Neuronal stem cell (in vitro differentiated cells): Measurements from ENCODE around the gene SPDL1.

Experiments used
- DNase-seq: peaks from one replicate; pipeline ENCODE4 v3.0.0-alpha.2; 2013; ENCODE audit warnings: low spot score
- H2AFZ ChIP-seq: one replicate; pipeline ENCODE4 v1.6.1; 2013; ENCODE audit warnings: mild to moderate bottlenecking, low read length, inconsistent platforms
- H2AK5ac ChIP-seq: 2 replicates; pipeline ENCODE4 v1.6.1; 2013; ENCODE audit warnings: low read depth, mild to moderate bottlenecking, inconsistent platforms, low read length, moderate library complexity, mixed read lengths
- H2BK120ac ChIP-seq: 2 replicates; pipeline ENCODE4 v1.6.1; 2013; ENCODE audit warnings: low read depth, mild to moderate bottlenecking, inconsistent platforms, low read length, moderate library complexity, mixed read lengths
- H2BK12ac ChIP-seq: one replicate; pipeline ENCODE4 v1.6.1; 2013; ENCODE audit warnings: low read length, inconsistent platforms
- H2BK15ac ChIP-seq: 2 replicates; pipeline ENCODE4 v1.6.1; 2013; ENCODE audit warnings: mild to moderate bottlenecking, low read length, inconsistent platforms, mixed read lengths
- H2BK5ac ChIP-seq: one replicate; pipeline ENCODE4 v1.6.1; 2013; ENCODE audit warnings: inconsistent platforms, mild to moderate bottlenecking, low read length, moderate library complexity
- H3K14ac ChIP-seq: one replicate; pipeline ENCODE4 v1.6.1; 2013; ENCODE audit warnings: low read length, inconsistent platforms
- H3K18ac ChIP-seq: 2 replicates; pipeline ENCODE4 v1.6.1; 2013; ENCODE audit warnings: low read length, inconsistent platforms
- H3K23ac ChIP-seq: 2 replicates; pipeline ENCODE4 v1.6.1; 2013; ENCODE audit warnings: low read depth, mild to moderate bottlenecking, mixed read lengths, low read length, inconsistent platforms; ENCODE audit not compliant: poor library complexity
- H3K27ac ChIP-seq: replicated peaks from 3 replicates; pipeline ENCODE4 v1.5.1; 2013; ENCODE audit warnings: low read length, inconsistent platforms
- H3K27me3 ChIP-seq, 3 experiments: 2 replicates each; pipeline ENCODE4 v1.6.1; 2013; ENCODE audit warnings: low read length in 3 of 3, mild to moderate bottlenecking in 2 of 3, inconsistent platforms in 1 of 3, low read depth in 1 of 3, mixed read lengths in 1 of 3, moderate library complexity in 1 of 3; ENCODE audit not compliant: control insufficient read depth in 3 of 3, insufficient read depth in 3 of 3
- H3K36me3 ChIP-seq, 2 donors: replicated peaks in 1 of 2; 2 replicates each; pipeline ENCODE4 v1.6.1; 2013; ENCODE audit warnings: low read length in 2 of 2; ENCODE audit not compliant: control insufficient read depth in 2 of 2, insufficient read depth in 2 of 2
- H3K4ac ChIP-seq: 2 replicates; pipeline ENCODE4 v1.6.1; 2013; ENCODE audit warnings: inconsistent platforms, mild to moderate bottlenecking, low read length, moderate library complexity
- H3K4me1 ChIP-seq, 2 donors: 1 replicate in 1 of 2; 2 replicates in 1 of 2; pipeline ENCODE4 v1.6.1; 2013; ENCODE audit warnings: low read length in 2 of 2, low read depth in 1 of 2; ENCODE audit not compliant: control insufficient read depth in 2 of 2, insufficient read depth in 1 of 2
- H3K4me2 ChIP-seq: one replicate; pipeline ENCODE4 v1.6.1; 2013; ENCODE audit warnings: mild to moderate bottlenecking, low read length, inconsistent platforms; ENCODE audit not compliant: insufficient read depth, poor library complexity, severe bottlenecking
- H3K4me3 ChIP-seq, 2 donors: 2 replicates each; pipeline ENCODE4 v1.5.1; 2013; ENCODE audit warnings: low read length in 2 of 2, mild to moderate bottlenecking in 2 of 2, inconsistent platforms in 1 of 2, moderate library complexity in 1 of 2
- H3K79me1 ChIP-seq: one replicate; pipeline ENCODE4 v1.6.1; 2013; ENCODE audit warnings: low read depth, mild to moderate bottlenecking, inconsistent platforms, low read length, moderate library complexity
- H3K9ac ChIP-seq: one replicate; pipeline ENCODE4 v1.6.1; 2013; ENCODE audit warnings: mild to moderate bottlenecking, low read depth, low read length, inconsistent platforms; ENCODE audit not compliant: poor library complexity
- H3K9me3 ChIP-seq, 2 donors: replicated peaks in 1 of 2; 2 replicates each; pipeline versions ENCODE3 to v1.6.1; 2013; ENCODE audit warnings: low read length in 2 of 2, mild to moderate bottlenecking in 2 of 2, inconsistent platforms in 1 of 2, low read depth in 1 of 2, mixed read lengths in 1 of 2, moderate library complexity in 1 of 2; ENCODE audit not compliant: control insufficient read depth in 2 of 2, insufficient read depth in 1 of 2
- H4K8ac ChIP-seq: one replicate; pipeline ENCODE4 v1.6.1; 2013; ENCODE audit warnings: low read depth, mild to moderate bottlenecking, inconsistent platforms, low read length, moderate library complexity
- H4K91ac ChIP-seq: one replicate; pipeline ENCODE4 v1.6.1; 2013; ENCODE audit warnings: low read length, low read depth, mild to moderate bottlenecking, inconsistent platforms; ENCODE audit not compliant: poor library complexity
- WGBS, 2 donors: extraction: QIAGEN DNeasy Blood & Tissue Kit; methylation state at CpG; one replicate each; pipeline ENCODE4 v1.1.7; 2013; ENCODE audit warnings: missing lambda C conversion rate in 2 of 2, mixed read lengths in 1 of 2; ENCODE audit not compliant: insufficient read length in 2 of 2, insufficient replicate concordance in 1 of 2; ENCODE audit errors: extremely low coverage in 2 of 2; 5-methylcytosine and 5-hydroxymethylcytosine counted together

The SPDL1 gene

GRCh38 chr5:169606279-169606678, 22.7 kb downstream of the SPDL1 start:
- H2BK15ac ChIP-seq = no peak overlapping the region
- H3K14ac ChIP-seq = no peak overlapping the region
- H3K4me2 ChIP-seq = no peak overlapping the region
- no CpG with 5 or more reads among the region's 3 CpGs for WGBS, 2 donors
- no peak overlapping the region for H2AFZ ChIP-seq
- peaks cover 4 to 46% of the 10 kb centered on the region in 2 donors for H3K36me3 ChIP-seq
- no peaks in the 10 kb centered on the region for H3K9me3 ChIP-seq
- no peaks in the 10 kb centered on the region for H3K4me1 ChIP-seq
- H2AK5ac ChIP-seq = no peak overlapping the region
- H3K79me1 ChIP-seq = no peaks in the 10 kb centered on the region
- H2BK5ac ChIP-seq = no peak overlapping the region
- no peak overlapping the region for H3K27ac ChIP-seq
- no peak overlapping the region for H3K23ac ChIP-seq
- no peak overlapping the region for H3K4ac ChIP-seq
- DNase-seq = no peak
- H2BK120ac ChIP-seq = no peak overlapping the region
- no peak overlapping the region for H3K4me3 ChIP-seq
- H4K91ac ChIP-seq = no peak overlapping the region
- H3K9ac ChIP-seq = no peak overlapping the region
- no peak overlapping the region for H4K8ac ChIP-seq
- no peak overlapping the region for H3K18ac ChIP-seq
- no peak overlapping the region for H2BK12ac ChIP-seq
- H3K27me3 ChIP-seq = no peaks in the 10 kb centered on the region

GRCh38 chr5:169607882-169608281, 24.3 kb downstream of the SPDL1 start:
- no peak overlapping the region for H3K18ac ChIP-seq
- H3K4me3 ChIP-seq = no peak overlapping the region
- no peak overlapping the region for H3K4ac ChIP-seq
- H3K14ac ChIP-seq = no peak overlapping the region
- no CpG with 5 or more reads among the region's 2 CpGs for WGBS, 2 donors
- H4K91ac ChIP-seq = no peak overlapping the region
- no peak overlapping the region for H3K23ac ChIP-seq
- no peaks in the 10 kb centered on the region for H3K79me1 ChIP-seq
- no peak overlapping the region for H2AFZ ChIP-seq
- no peaks in the 10 kb centered on the region for H3K27me3 ChIP-seq
- no peak overlapping the region for H3K4me2 ChIP-seq
- H3K27ac ChIP-seq = no peak overlapping the region
- H2AK5ac ChIP-seq = no peak overlapping the region
- no peak for DNase-seq
- H2BK15ac ChIP-seq = no peak overlapping the region
- no peak overlapping the region for H2BK12ac ChIP-seq
- no peak overlapping the region for H2BK120ac ChIP-seq
- H3K4me1 ChIP-seq = no peaks in the 10 kb centered on the region
- no peaks in the 10 kb centered on the region for H3K9me3 ChIP-seq
- no peak overlapping the region for H2BK5ac ChIP-seq
- H3K9ac ChIP-seq = no peak overlapping the region
- peaks cover 1 to 29% of the 10 kb centered on the region in 2 donors for H3K36me3 ChIP-seq
- no peak overlapping the region for H4K8ac ChIP-seq

GRCh38 chr5:169609716-169610115, 26.1 kb downstream of the SPDL1 start:
- no CpG with 5 or more reads among the region's 3 CpGs for WGBS, 2 donors
- no peak for DNase-seq
- no peak overlapping the region for H3K18ac ChIP-seq

GRCh38 chr5:169610606-169611005, 27.0 kb downstream of the SPDL1 start:
- no peak overlapping the region for H2BK120ac ChIP-seq
- no peak overlapping the region for H2BK5ac ChIP-seq
- H2BK15ac ChIP-seq = no peak overlapping the region
- no peak for DNase-seq
- H3K23ac ChIP-seq = no peak overlapping the region
- peaks cover 1 to 5% of the 10 kb centered on the region in 2 donors for H3K36me3 ChIP-seq
- H3K4me3 ChIP-seq = no peak overlapping the region
- H3K9me3 ChIP-seq = no peaks in the 10 kb centered on the region
- H3K4me1 ChIP-seq = no peaks in the 10 kb centered on the region
- no peaks in the 10 kb centered on the region for H3K79me1 ChIP-seq
- H3K18ac ChIP-seq = no peak overlapping the region
- H3K9ac ChIP-seq = no peak overlapping the region
- H2AFZ ChIP-seq = no peak overlapping the region
- H3K4me2 ChIP-seq = no peak overlapping the region
- no CpG with 5 or more reads among the region's 4 CpGs for WGBS, 2 donors
- no peak overlapping the region for H2BK12ac ChIP-seq
- H4K91ac ChIP-seq = no peak overlapping the region
- no peak overlapping the region for H2AK5ac ChIP-seq
- no peaks in the 10 kb centered on the region for H3K27me3 ChIP-seq
- no peak overlapping the region for H3K27ac ChIP-seq
- H3K14ac ChIP-seq = no peak overlapping the region
- no peak overlapping the region for H3K4ac ChIP-seq
- no peak overlapping the region for H4K8ac ChIP-seq

More at GRCh38 chr5:169609716-169610115, 26.1 kb downstream of the SPDL1 start:
- no peaks in the 10 kb centered on the region for H3K4me1 ChIP-seq
- no peaks in the 10 kb centered on the region for H3K9me3 ChIP-seq
- no peak overlapping the region for H4K91ac ChIP-seq
- H3K4me3 ChIP-seq = no peak overlapping the region
- no peak overlapping the region for H4K8ac ChIP-seq
- no peak overlapping the region for H3K27ac ChIP-seq
- no peak overlapping the region for H3K4ac ChIP-seq
- no peak overlapping the region for H2BK5ac ChIP-seq
- H2BK12ac ChIP-seq = no peak overlapping the region
- peaks cover 1 to 13% of the 10 kb centered on the region in 2 donors for H3K36me3 ChIP-seq
- no peaks in the 10 kb centered on the region for H3K79me1 ChIP-seq
- H2BK120ac ChIP-seq = no peak overlapping the region
- H3K27me3 ChIP-seq = no peaks in the 10 kb centered on the region
- H2AK5ac ChIP-seq = no peak overlapping the region
- H3K9ac ChIP-seq = no peak overlapping the region
- no peak overlapping the region for H2BK15ac ChIP-seq
- no peak overlapping the region for H2AFZ ChIP-seq
- H3K23ac ChIP-seq = no peak overlapping the region
- H3K14ac ChIP-seq = no peak overlapping the region
- H3K4me2 ChIP-seq = no peak overlapping the region
